ENCODE measurements around the gene RSPH4A.
A peak's percentile ranks its signal among the peaks of the same experiment; 100 is the strongest.
"Not testable (repeated sequence)": the region's sequence is repeated elsewhere in the genome, so short reads cannot be mapped to it uniquely, and the experiment has no call there.

The RSPH4A gene

DNA sequence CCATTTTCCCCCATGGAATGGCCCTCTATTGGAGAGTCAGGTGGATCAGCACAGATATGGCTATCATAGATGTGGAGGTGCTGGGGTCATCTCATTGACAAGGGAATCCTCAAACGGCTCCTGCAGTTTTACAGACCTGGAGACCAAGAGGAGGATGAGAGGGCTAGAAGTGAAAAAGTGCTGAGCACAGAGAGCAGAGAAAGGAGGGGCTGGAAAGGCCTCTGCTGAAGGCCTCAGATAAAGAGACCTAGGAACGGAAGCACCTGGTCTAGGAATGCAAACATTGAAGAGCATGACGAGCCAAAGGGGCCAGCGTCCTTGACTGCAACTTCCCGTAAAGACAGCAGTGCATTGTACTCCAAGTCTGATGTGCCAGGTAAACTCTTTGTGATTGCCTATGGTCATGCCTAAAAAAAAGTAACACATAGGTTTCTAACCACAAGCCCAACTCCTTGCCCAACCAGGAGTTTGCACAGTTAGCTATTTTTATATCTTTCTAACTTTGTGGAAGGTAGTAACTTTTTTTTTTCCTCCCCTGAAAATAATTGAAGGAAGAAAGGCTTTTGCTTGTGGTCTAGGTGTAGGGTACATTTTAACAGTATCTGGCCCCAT is 15.2 kb downstream of the RSPH4A start:
- peak; percentile 9 for DNase-seq

DNA sequence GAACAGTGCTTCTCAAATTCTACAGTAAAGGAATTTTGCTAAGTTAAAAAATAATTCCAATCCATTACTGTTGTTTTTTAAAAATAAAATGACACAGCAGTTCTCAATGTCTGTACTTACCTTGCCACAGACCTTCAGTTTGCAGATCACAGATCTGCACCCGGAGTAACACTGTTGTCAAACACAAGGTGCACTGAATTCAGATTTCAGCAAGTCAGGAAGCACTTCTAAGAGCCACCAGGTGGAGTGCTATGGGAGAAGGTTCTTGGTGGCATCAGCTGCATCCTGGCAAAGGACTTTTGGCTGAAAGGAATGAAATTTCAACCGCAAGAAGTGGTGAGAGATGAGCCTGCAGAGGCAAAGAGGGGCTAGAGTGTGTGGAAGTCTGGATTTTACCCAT is 17.4 kb downstream of the RSPH4A start:
- peak; percentile 23 for DNase-seq

DNA sequence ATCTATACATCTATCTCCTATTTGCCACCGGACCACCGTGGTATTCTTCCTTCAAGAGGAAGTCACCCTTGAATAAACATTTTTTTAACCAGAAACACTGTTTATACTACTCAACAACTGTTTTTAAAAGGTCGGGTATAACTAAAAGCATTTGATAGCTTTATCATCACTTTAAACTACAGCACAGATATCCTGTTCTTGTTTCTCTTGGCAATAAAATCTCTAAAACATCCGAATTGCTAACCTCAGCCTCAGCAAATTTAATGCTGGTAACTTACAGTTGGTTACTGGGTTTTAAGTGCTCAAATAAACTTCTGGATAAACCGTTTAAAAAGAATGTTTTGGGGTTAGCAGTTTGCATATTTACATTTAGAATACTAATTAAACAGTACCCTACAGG is 31.9 kb downstream of the RSPH4A start:
- DNase-seq: no peak

DNA sequence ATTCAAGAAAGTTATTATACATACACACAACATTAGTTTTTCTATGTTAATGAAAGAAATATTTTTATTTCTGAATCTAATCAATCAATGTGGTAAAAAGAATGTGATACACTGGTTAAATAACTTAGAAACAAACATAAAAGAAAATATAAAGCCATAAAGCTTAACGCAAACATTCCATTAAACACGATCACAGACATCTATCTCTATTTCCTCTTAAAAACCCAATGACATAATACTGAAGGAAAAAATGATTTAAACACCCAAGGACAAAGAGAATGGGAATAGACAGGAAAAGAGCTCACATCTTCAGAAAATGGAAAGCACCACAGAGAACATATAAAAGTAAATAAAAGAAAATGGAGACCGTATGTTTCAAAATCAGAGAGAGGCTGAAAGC is 32.9 kb downstream of the RSPH4A start:
- no peak for DNase-seq

DNA sequence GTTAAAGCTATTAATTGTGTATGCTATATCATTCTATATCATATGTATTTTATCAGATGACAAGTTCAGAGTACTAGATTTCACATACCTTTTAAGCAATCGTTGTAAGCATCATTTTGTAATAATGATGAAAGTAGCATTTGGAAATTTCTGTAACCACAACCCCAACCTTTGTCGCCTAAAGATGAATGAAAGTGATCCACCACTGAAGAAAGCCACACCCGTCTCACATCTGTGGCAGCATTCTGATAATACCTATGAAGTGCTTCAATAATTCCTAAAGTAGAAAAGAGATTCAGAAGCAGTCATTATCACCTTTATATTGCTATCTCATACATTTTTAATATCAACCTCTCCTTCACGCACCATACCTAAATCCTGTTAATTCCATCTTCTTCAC is 35.6 kb downstream of the RSPH4A start:
- peak; percentile 33 for DNase-seq

DNA sequence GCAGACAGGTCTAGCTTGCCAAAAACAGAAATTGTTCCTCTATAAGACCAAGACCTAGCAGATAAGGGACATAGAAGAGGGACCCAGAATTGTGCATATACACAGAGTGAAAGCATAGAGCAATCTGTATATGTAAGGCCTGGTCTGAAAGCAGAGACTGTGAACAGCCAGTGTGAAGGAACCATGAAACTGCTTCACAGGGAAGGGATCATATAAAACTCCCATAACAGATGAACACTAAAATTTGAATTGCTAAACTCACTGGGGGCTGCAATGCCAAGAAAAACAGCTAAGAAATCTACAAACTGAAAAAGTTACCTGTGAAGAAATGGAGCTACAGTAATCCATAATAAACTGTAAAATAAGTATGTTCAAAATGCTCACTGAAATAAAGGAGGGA is 45.3 kb downstream of the RSPH4A start:
- DNase-seq: no peak

- no peak for DNase-seq
Measured at GRCh38 chr6:116662202-116662601, 45.9 kb downstream of the RSPH4A start.

- DNase-seq: no peak
Measured at GRCh38 chr6:116663308-116663707, 47.0 kb downstream of the RSPH4A start.

- DNase-seq: not testable (repeated sequence)
Measured at GRCh38 chr6:116664169-116664568, 47.9 kb downstream of the RSPH4A start.

DNA sequence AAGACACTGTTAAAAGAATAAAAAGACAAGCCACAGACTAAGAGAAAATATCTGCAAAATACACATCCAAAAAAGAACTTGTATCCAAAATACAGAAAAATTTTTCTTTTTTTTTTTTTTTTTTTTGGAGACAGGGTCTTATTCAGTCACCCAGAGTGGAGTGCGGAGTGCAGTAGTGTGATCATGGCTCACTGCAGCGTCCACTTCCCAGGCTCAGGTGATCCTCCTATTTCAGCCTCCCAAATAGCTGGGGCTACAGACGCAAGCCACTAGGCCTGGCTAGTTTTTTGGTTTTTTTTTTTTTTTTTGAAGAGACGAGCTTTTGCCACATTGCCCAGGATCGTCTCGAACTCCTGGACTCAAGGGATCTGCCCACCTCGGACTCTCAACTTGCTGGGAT is 49.2 kb downstream of the RSPH4A start:
- DNase-seq: no peak

GRCh38 chr6:116666869-116667268 is 50.6 kb downstream of the RSPH4A start:
- DNase-seq: peak; percentile 78

GRCh38 chr6:116667623-116668022 is 51.3 kb downstream of the RSPH4A start:
- no peak for DNase-seq

DNA sequence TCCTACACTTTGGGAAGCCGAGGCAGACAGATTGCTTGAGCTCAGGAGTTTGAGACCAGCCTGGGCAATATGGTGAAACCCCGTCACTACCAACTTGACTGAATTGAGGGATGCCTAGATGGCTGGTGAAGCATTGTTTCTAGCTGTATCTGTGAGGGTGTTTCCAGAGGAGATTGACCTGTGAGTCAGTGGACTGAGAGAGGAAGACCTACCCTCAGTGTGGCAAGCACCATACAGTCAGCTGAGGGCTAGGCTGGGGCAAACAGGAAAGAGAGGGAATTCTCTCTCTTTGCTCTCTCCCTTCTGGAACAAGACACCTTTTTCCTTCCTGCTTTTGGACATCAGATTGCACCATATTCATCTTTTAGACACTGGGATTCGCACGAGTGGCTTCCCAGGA is 56.0 kb downstream of the RSPH4A start:
- DNase-seq: no peak

DNA sequence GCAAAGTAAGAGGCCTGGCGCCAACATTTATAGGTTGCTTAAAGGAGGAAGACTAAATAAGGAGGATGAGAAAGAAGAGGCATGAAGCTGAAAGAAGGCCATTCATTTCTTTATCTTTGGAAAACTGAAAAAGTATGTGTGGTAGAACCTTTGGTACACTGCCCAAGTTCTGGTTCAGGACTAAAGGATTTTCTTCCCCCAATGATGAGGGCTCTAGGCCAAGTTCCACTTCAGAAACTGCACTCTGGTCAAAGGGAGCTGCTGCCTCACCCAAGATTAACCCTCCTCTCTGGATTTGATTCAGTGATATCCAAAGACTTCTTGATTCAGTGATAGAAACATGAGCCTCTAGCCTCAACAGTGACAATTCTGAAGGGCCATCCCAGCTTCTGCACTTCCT is 59.7 kb downstream of the RSPH4A start:
- DNase-seq: no peak

- peak; percentile 92 for DNase-seq
Measured at GRCh38 chr6:116680880-116681672, 64.8 kb downstream of the RSPH4A start, which contains the start of gene KPNA5. KPNA5 (plus strand) TSS chr6:116681211; CDS start chr6:116681335, 124 bp downstream.

- DNase-seq: peak; percentile 74
Measured at GRCh38 chr6:116682334-116682712, 66.0 kb downstream of the RSPH4A start.

Measured in hematopoietic multipotent progenitor cell treated with erythropoietin and hydrocortisone succinate and interleukin-3 and kit ligand, for 8 days (in vitro differentiated cells).